SKM-1 (cell line): ENCODE results near the gene TFDP3.

ENCODE experiments used
- DNase-seq: peaks from one replicate; lab custom pipeline; 2025; ENCODE audit not compliant: unreplicated experiment; lab: John Stamatoyannopoulos, UW

Gene TFDP3

GRCh38 chrX:133188631-133189030 is 29.5 kb downstream of the TFDP3 start:
- DNase-seq, result no peak

GRCh38 chrX:133185938-133186337 is 32.2 kb downstream of the TFDP3 start:
- DNase-seq, result no peak

- DNase-seq, result no peak
Measured at GRCh38 chrX:133185119-133185518, 33.0 kb downstream of the TFDP3 start.

GRCh38 chrX:133183806-133184205 is 34.3 kb downstream of the TFDP3 start:
- DNase-seq, result no peak

GRCh38 chrX:133179500-133179899 is 38.7 kb downstream of the TFDP3 start:
- no peak for DNase-seq

GRCh38 chrX:133177202-133177601 is 41.0 kb downstream of the TFDP3 start:
- no peak for DNase-seq

GRCh38 chrX:133175605-133176004 is 42.5 kb downstream of the TFDP3 start:
- DNase-seq, result no peak

GRCh38 chrX:133175162-133175561 is 43.0 kb downstream of the TFDP3 start:
- no peak for DNase-seq

GRCh38 chrX:133171962-133172708 is 46.0 kb downstream of the TFDP3 start:
- peak; percentile 4 for DNase-seq
